ENCODE results near the gene MCTP2. TPM values are rescaled to one million over a fixed set of nuclear protein-coding genes. Genes with fewer than 3 reads are reported as not detected.

MCTP2 gene
- total RNA-seq, 1 experiment from 2014 or later, result 7.4 TPM

DNA sequence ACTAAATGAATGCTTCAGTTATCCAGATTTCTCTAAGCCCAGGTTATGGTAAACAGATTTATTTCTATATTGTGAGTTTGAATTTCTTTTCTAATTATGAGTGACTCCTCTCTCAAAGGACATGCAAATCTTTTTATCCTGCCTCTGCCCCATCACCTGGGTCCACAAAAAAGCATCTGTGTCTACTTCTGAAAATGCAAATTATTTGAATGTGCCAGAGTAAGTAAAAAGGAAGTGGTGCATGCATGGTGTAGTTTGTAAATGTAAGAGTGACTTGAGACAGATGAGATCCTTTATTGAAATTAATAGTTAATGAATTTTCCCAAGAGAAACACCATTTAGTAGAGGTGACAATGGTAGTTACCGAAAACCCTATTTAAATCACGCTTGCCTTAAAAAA, 26.9 kb downstream of the MCTP2 start:
- DNase-seq (ENCODE audit: low spot score), result no peak
- H3K4me3 Mint-ChIP-seq, result no peak overlapping the region
- no peak overlapping the region for H3K27ac Mint-ChIP-seq
- H3K4me1 Mint-ChIP-seq, result peaks cover 4% of the 10 kb centered on the region; the same call in 1 of the 2 replicates
- no peaks in the 10 kb centered on the region for H3K36me3 Mint-ChIP-seq
- H3K27me3 Mint-ChIP-seq (ENCODE audit: low read depth), result no peaks in the 10 kb centered on the region
- POLR2A ChIA-PET, result no interaction called here
- TF ChIP-seq TEAD4 (CRISPR knock-in tag; IDR thresholded peaks at IDR 0.05) (no peak), NFE2L1 (CRISPR knock-in tag; IDR thresholded peaks at IDR 0.05) (no peak), NFATC4 (CRISPR knock-in tag; IDR thresholded peaks at IDR 0.05) (no peak), ZNF396 (CRISPR knock-in tag; IDR thresholded peaks at IDR 0.05; ENCODE audit: borderline replicate concordance) (no peak), FOXJ3 (CRISPR knock-in tag; IDR thresholded peaks at IDR 0.05; ENCODE audit: borderline replicate concordance) (no peak), OVOL2 (CRISPR knock-in tag; IDR thresholded peaks at IDR 0.05; ENCODE audit: borderline replicate concordance) (no peak), ZNF232 (CRISPR knock-in tag; IDR thresholded peaks at IDR 0.05) (no peak)
- TF ChIP-seq, protein P1, sequence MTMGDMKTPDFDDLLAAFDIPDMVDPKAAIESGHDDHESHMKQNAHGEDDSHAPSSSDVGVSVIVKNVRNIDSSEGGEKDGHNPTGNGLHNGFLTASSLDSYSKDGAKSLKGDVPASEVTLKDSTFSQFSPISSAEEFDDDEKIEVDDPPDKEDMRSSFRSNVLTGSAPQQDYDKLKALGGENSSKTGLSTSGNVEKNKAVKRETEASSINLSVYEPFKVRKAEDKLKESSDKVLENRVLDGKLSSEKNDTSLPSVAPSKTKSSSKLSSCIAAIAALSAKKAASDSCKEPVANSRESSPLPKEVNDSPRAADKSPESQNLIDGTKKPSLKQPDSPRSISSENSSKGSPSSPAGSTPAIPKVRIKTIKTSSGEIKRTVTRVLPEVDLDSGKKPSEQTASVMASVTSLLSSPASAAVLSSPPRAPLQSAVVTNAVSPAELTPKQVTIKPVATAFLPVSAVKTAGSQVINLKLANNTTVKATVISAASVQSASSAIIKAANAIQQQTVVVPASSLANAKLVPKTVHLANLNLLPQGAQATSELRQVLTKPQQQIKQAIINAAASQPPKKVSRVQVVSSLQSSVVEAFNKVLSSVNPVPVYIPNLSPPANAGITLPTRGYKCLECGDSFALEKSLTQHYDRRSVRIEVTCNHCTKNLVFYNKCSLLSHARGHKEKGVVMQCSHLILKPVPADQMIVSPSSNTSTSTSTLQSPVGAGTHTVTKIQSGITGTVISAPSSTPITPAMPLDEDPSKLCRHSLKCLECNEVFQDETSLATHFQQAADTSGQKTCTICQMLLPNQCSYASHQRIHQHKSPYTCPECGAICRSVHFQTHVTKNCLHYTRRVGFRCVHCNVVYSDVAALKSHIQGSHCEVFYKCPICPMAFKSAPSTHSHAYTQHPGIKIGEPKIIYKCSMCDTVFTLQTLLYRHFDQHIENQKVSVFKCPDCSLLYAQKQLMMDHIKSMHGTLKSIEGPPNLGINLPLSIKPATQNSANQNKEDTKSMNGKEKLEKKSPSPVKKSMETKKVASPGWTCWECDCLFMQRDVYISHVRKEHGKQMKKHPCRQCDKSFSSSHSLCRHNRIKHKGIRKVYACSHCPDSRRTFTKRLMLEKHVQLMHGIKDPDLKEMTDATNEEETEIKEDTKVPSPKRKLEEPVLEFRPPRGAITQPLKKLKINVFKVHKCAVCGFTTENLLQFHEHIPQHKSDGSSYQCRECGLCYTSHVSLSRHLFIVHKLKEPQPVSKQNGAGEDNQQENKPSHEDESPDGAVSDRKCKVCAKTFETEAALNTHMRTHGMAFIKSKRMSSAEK (CRISPR knock-in tag; IDR thresholded peaks at IDR 0.05; ENCODE audit: borderline replicate concordance), result no peak
- TF ChIP-seq, protein P2, sequence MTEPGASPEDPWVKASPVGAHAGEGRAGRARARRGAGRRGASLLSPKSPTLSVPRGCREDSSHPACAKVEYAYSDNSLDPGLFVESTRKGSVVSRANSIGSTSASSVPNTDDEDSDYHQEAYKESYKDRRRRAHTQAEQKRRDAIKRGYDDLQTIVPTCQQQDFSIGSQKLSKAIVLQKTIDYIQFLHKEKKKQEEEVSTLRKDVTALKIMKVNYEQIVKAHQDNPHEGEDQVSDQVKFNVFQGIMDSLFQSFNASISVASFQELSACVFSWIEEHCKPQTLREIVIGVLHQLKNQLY (CRISPR knock-in tag; IDR thresholded peaks at IDR 0.05), result no peak
- H3K9me3 Mint-ChIP-seq, result peaks cover 1% of the 10 kb centered on the region; the same call in 1 of the 2 replicates
- ATAC-seq, result no peak
- CTCF ChIA-PET, result no interaction called here

DNA sequence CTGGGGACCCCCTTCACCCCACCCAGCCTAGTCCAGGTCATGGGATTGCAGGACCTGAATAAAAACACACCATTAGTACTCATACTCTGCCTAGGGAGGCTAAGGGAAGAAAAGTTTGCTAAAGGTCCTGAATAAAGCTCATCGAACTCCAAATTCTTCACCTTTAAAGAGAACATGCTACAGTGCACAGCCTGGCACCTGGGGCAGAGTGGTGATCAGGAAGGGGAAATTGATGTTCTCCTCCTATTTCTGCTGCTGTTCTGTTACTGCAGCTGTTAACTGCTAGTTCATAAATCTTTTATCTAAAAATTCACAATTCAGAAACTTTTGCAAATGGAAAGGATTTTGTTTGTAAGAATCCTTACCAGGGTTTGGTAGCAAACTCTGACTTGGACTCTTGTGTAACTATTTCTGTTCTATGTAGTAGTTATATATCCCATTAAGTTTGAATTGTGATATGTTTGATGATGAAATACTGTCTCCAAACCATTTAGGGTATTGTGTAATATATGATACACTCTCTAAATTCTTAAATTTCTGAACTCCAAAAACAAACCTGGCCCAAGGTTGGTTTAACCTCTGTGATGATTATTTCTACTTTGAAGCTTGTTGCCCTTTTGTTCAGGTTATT, 27.9 kb downstream of the MCTP2 start:
- H3K36me3 Mint-ChIP-seq, result no peaks in the 10 kb centered on the region
- DNase-seq (ENCODE audit: low spot score) (no peak), ATAC-seq (no peak)
- no peak overlapping the region for H3K4me3 Mint-ChIP-seq
- H3K27me3 Mint-ChIP-seq (ENCODE audit: low read depth), result no peaks in the 10 kb centered on the region
- TF ChIP-seq, protein P3, sequence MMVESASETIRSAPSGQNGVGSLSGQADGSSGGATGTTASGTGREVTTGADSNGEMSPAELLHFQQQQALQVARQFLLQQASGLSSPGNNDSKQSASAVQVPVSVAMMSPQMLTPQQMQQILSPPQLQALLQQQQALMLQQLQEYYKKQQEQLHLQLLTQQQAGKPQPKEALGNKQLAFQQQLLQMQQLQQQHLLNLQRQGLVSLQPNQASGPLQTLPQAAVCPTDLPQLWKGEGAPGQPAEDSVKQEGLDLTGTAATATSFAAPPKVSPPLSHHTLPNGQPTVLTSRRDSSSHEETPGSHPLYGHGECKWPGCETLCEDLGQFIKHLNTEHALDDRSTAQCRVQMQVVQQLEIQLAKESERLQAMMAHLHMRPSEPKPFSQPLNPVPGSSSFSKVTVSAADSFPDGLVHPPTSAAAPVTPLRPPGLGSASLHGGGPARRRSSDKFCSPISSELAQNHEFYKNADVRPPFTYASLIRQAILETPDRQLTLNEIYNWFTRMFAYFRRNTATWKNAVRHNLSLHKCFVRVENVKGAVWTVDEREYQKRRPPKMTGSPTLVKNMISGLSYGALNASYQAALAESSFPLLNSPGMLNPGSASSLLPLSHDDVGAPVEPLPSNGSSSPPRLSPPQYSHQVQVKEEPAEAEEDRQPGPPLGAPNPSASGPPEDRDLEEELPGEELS (CRISPR knock-in tag; IDR thresholded peaks at IDR 0.05), result no peak
- TF ChIP-seq ZNF219 (CRISPR knock-in tag; IDR thresholded peaks at IDR 0.05; ENCODE audit: borderline replicate concordance), result no peak
- POLR2A ChIA-PET, result no interaction called here
- peaks cover 4% of the 10 kb centered on the region; the same call in 1 of the 2 replicates for H3K4me1 Mint-ChIP-seq
- no peaks in the 10 kb centered on the region for H3K9me3 Mint-ChIP-seq
- CTCF ChIA-PET, result no interaction called here
- H3K27ac Mint-ChIP-seq, result no peak overlapping the region

DNA sequence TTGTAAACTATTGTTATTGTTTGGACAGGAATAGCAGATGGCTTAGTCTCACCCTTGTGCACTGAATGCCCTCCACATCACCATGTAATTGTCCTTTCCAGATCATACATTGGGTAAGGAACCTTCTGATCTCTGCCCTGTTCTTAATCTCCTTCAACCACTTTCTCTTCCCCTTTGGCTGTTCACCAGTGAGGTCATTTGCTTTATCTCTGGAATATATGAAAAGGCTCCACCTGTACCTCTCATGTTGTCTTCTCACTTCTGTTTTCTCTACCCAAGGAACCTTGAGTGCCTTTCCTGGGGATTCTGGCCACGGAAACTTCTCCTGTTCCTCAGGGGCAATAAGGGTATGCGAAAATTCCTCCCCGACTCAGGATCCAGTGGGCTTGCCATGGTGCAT, 28.5 kb downstream of the MCTP2 start:
- no peaks in the 10 kb centered on the region for H3K36me3 Mint-ChIP-seq
- H3K4me3 Mint-ChIP-seq, result no peak overlapping the region
- peaks cover 4% of the 10 kb centered on the region; the same call in 1 of the 2 replicates for H3K4me1 Mint-ChIP-seq
- H3K9me3 Mint-ChIP-seq, result no peaks in the 10 kb centered on the region
- DNase-seq (ENCODE audit: low spot score) (no peak), ATAC-seq (no peak)
- ChIA-PET POLR2A (no interaction called here), CTCF (no interaction called here)
- H3K27ac Mint-ChIP-seq, result no peak overlapping the region
- H3K27me3 Mint-ChIP-seq (ENCODE audit: low read depth), result no peaks in the 10 kb centered on the region
- no peak for TF ChIP-seq TEAD4 (CRISPR knock-in tag; IDR thresholded peaks at IDR 0.05)
- TF ChIP-seq, protein P4, sequence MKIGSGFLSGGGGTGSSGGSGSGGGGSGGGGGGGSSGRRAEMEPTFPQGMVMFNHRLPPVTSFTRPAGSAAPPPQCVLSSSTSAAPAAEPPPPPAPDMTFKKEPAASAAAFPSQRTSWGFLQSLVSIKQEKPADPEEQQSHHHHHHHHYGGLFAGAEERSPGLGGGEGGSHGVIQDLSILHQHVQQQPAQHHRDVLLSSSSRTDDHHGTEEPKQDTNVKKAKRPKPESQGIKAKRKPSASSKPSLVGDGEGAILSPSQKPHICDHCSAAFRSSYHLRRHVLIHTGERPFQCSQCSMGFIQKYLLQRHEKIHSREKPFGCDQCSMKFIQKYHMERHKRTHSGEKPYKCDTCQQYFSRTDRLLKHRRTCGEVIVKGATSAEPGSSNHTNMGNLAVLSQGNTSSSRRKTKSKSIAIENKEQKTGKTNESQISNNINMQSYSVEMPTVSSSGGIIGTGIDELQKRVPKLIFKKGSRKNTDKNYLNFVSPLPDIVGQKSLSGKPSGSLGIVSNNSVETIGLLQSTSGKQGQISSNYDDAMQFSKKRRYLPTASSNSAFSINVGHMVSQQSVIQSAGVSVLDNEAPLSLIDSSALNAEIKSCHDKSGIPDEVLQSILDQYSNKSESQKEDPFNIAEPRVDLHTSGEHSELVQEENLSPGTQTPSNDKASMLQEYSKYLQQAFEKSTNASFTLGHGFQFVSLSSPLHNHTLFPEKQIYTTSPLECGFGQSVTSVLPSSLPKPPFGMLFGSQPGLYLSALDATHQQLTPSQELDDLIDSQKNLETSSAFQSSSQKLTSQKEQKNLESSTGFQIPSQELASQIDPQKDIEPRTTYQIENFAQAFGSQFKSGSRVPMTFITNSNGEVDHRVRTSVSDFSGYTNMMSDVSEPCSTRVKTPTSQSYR (CRISPR knock-in tag; IDR thresholded peaks at IDR 0.05), result no peak
- TF ChIP-seq, protein P5, sequence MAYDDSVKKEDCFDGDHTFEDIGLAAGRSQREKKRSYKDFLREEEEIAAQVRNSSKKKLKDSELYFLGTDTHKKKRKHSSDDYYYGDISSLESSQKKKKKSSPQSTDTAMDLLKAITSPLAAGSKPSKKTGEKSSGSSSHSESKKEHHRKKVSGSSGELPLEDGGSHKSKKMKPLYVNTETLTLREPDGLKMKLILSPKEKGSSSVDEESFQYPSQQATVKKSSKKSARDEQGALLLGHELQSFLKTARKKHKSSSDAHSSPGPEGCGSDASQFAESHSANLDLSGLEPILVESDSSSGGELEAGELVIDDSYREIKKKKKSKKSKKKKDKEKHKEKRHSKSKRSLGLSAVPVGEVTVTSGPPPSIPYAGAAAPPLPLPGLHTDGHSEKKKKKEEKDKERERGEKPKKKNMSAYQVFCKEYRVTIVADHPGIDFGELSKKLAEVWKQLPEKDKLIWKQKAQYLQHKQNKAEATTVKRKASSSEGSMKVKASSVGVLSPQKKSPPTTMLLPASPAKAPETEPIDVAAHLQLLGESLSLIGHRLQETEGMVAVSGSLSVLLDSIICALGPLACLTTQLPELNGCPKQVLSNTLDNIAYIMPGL (CRISPR knock-in tag; IDR thresholded peaks at IDR 0.05), result no peak
- TF ChIP-seq IRF2 (CRISPR knock-in tag; IDR thresholded peaks at IDR 0.05; ENCODE audit: borderline replicate concordance, low read depth), result no peak
- TF ChIP-seq ESRRA (CRISPR knock-in tag; IDR thresholded peaks at IDR 0.05; ENCODE audit: borderline replicate concordance), result no peak
- TF ChIP-seq, protein P6, sequence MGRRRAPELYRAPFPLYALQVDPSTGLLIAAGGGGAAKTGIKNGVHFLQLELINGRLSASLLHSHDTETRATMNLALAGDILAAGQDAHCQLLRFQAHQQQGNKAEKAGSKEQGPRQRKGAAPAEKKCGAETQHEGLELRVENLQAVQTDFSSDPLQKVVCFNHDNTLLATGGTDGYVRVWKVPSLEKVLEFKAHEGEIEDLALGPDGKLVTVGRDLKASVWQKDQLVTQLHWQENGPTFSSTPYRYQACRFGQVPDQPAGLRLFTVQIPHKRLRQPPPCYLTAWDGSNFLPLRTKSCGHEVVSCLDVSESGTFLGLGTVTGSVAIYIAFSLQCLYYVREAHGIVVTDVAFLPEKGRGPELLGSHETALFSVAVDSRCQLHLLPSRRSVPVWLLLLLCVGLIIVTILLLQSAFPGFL (CRISPR knock-in tag; IDR thresholded peaks at IDR 0.05; ENCODE audit: borderline replicate concordance), result no peak
- TF ChIP-seq, protein P7, sequence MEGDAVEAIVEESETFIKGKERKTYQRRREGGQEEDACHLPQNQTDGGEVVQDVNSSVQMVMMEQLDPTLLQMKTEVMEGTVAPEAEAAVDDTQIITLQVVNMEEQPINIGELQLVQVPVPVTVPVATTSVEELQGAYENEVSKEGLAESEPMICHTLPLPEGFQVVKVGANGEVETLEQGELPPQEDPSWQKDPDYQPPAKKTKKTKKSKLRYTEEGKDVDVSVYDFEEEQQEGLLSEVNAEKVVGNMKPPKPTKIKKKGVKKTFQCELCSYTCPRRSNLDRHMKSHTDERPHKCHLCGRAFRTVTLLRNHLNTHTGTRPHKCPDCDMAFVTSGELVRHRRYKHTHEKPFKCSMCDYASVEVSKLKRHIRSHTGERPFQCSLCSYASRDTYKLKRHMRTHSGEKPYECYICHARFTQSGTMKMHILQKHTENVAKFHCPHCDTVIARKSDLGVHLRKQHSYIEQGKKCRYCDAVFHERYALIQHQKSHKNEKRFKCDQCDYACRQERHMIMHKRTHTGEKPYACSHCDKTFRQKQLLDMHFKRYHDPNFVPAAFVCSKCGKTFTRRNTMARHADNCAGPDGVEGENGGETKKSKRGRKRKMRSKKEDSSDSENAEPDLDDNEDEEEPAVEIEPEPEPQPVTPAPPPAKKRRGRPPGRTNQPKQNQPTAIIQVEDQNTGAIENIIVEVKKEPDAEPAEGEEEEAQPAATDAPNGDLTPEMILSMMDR (IDR thresholded peaks at IDR 0.05), result no peak

Data from WTC11 (cell line).